Measurements from ENCODE around the gene SLFN12. TPM values are rescaled to one million over a fixed set of nuclear protein-coding genes. Genes with fewer than 3 reads are reported as not detected.

The SLFN12 gene
- total RNA-seq, 6 experiments from 2014 or later, result 24.9 to 33.5 (median 30.3) TPM

GRCh38 chr17:35448214-35448898 lies 16.1 kb upstream of the SLFN12 start, which contains the start of gene SLFN13:
Gene SLFN13, minus strand, starts transcription at chr17:35448766. Its CDS starts 3,086 bp downstream, at chr17:35445680.
- TF ChIP-seq CTCF (IDR thresholded peaks at IDR 0.05), result no peak
- H3K27ac Mint-ChIP-seq, result 0 out of 2 replicates have a peak within 1 kb of the TSS, but pooled peaks have one; percentile 34
- peaks cover 5% of the 10 kb centered on the region; the same call in 1 of the 2 replicates for H3K4me1 Mint-ChIP-seq (ENCODE audit: low read depth)
- DNase-seq, result peak; percentile 18
- H3K36me3 Mint-ChIP-seq (ENCODE audit: low read depth), result no peaks in the 10 kb centered on the region
- no peaks in the 10 kb centered on the region for H3K9me3 Mint-ChIP-seq
- peaks cover 38% of the 10 kb centered on the region for H3K27me3 Mint-ChIP-seq (ENCODE audit: insufficient read depth)
- H3K4me3 Mint-ChIP-seq, result peak within 1 kb of the TSS; percentile 88

GRCh38 chr17:35447499-35447898 lies 15.2 kb upstream of the SLFN12 start:
- peak overlapping the region; percentile 88; the same call in 1 of the 2 replicates for H3K4me3 Mint-ChIP-seq
- H3K36me3 Mint-ChIP-seq (ENCODE audit: low read depth), result no peaks in the 10 kb centered on the region

GRCh38 chr17:35438433-35438832 lies 6.1 kb upstream of the SLFN12 start:
- no peaks in the 10 kb centered on the region for H3K9me3 Mint-ChIP-seq

More at GRCh38 chr17:35447499-35447898, 15.2 kb upstream of the SLFN12 start:
- Mint-ChIP-seq H3K4me1 (ENCODE audit: low read depth) (peaks cover 5% of the 10 kb centered on the region; the same call in 1 of the 2 replicates), H3K9me3 (no peaks in the 10 kb centered on the region), H3K27ac (no peak overlapping the region), H3K27me3 (ENCODE audit: insufficient read depth) (peaks cover 31% of the 10 kb centered on the region)
- DNase-seq, result no peak
- TF ChIP-seq CTCF (IDR thresholded peaks at IDR 0.05), result no peak

GRCh38 chr17:35433075-35433894 lies 985 bp upstream of the SLFN12 start:
- no peaks in the 10 kb centered on the region for H3K9me3 Mint-ChIP-seq
- peaks cover 2% of the 10 kb centered on the region; the same call in 1 of the 2 replicates for H3K27me3 Mint-ChIP-seq (ENCODE audit: insufficient read depth)
- H3K27ac Mint-ChIP-seq, result peak overlapping the region; percentile 98
- peak; percentile 99 for DNase-seq
- peak overlapping the region; percentile 95 for H3K4me3 Mint-ChIP-seq
- peaks cover 37% of the 10 kb centered on the region for H3K4me1 Mint-ChIP-seq (ENCODE audit: low read depth)
- peaks cover 28% of the 10 kb centered on the region for H3K36me3 Mint-ChIP-seq (ENCODE audit: low read depth)
- TF ChIP-seq CTCF (IDR thresholded peaks at IDR 0.05), result peak; percentile 67

More at GRCh38 chr17:35438433-35438832, 6.1 kb upstream of the SLFN12 start:
- Mint-ChIP-seq H3K27ac (no peak overlapping the region), H3K4me1 (ENCODE audit: low read depth) (peaks cover 9% of the 10 kb centered on the region), H3K4me3 (no peak overlapping the region), H3K27me3 (ENCODE audit: insufficient read depth) (no peaks in the 10 kb centered on the region), H3K36me3 (ENCODE audit: low read depth) (no peaks in the 10 kb centered on the region)
- no peak for TF ChIP-seq CTCF (IDR thresholded peaks at IDR 0.05)
- no peak for DNase-seq

- peaks cover 40% of the 10 kb centered on the region for H3K4me1 Mint-ChIP-seq (ENCODE audit: low read depth)
- no peak for TF ChIP-seq CTCF (IDR thresholded peaks at IDR 0.05)
- H3K27me3 Mint-ChIP-seq (ENCODE audit: insufficient read depth), result peaks cover 2% of the 10 kb centered on the region; the same call in 1 of the 2 replicates
- no peak overlapping the region for H3K4me3 Mint-ChIP-seq
- H3K36me3 Mint-ChIP-seq (ENCODE audit: low read depth), result peaks cover 59% of the 10 kb centered on the region
- no peaks in the 10 kb centered on the region for H3K9me3 Mint-ChIP-seq
- no peak for DNase-seq
- H3K27ac Mint-ChIP-seq, result no peak overlapping the region
Measured at GRCh38 chr17:35429702-35430101, 2.6 kb downstream of the SLFN12 start.

All from HFFc6 (cell line).